GM12873 (cell line): ENCODE results near the gene MAN2C1.

Source experiments
- CTCF ChIP-seq: IDR thresholded peaks from 2 replicates; pipeline ENCODE4 v1.5.1; 2012; ENCODE audit warnings: low read depth, mild to moderate bottlenecking, moderate library complexity, low read length, control low read depth; ENCODE audit not compliant: insufficient read depth; ENCODE audit errors: missing control alignments

MAN2C1 gene

GRCh38 chr15:75321711-75322110 is 46.7 kb downstream of the MAN2C1 start:
- no peak for TF ChIP-seq CTCF

GRCh38 chr15:75314552-75315290 is 53.7 kb downstream of the MAN2C1 start:
- no peak for TF ChIP-seq CTCF

- TF ChIP-seq CTCF = no peak
Observed at GRCh38 chr15:75313116-75313845, 55.1 kb downstream of the MAN2C1 start.

GRCh38 chr15:75309711-75310110 is 58.7 kb downstream of the MAN2C1 start:
- no peak for TF ChIP-seq CTCF

- peak; percentile 75 for TF ChIP-seq CTCF
Observed at GRCh38 chr15:75307778-75308390, 60.5 kb downstream of the MAN2C1 start.

- TF ChIP-seq CTCF = no peak
Observed at GRCh38 chr15:75306188-75306587, 62.2 kb downstream of the MAN2C1 start.
